ENCODE data around the gene MYMK.

The MYMK gene

GRCh38 chr9:133496861-133497842 lies 27.6 kb downstream of the MYMK start:
- Mint-ChIP-seq H3K4me1 (no peaks in the 10 kb centered on the region), H3K27ac (no peak overlapping the region), H3K27me3 (peaks cover 12% of the 10 kb centered on the region), H3K36me3 (no peaks in the 10 kb centered on the region), H3K4me3 (no peak overlapping the region), H3K9me3 (peaks cover 18% of the 10 kb centered on the region)
- CTCF ChIA-PET: no interaction called here
- no peak for DNase-seq

GRCh38 chr9:133495327-133496293 lies 29.1 kb downstream of the MYMK start:
- H3K27me3 Mint-ChIP-seq: peaks cover 14% of the 10 kb centered on the region
- CTCF ChIA-PET: interaction anchor here (0.9 to 1.9 kb wide), 2 partner anchors 9 kb away, joined by 3 to 6 read pairs; no protein-coding TSS in a partner anchor
- no peak overlapping the region for H3K4me3 Mint-ChIP-seq
- H3K36me3 Mint-ChIP-seq: no peaks in the 10 kb centered on the region
- peaks cover 7% of the 10 kb centered on the region for H3K9me3 Mint-ChIP-seq
- H3K4me1 Mint-ChIP-seq: no peaks in the 10 kb centered on the region
- no peak for DNase-seq
- H3K27ac Mint-ChIP-seq: no peak overlapping the region

- H3K4me3 Mint-ChIP-seq: no peak overlapping the region
- peaks cover 20% of the 10 kb centered on the region for H3K27me3 Mint-ChIP-seq
- no peaks in the 10 kb centered on the region for H3K36me3 Mint-ChIP-seq
- peaks cover 7% of the 10 kb centered on the region for H3K9me3 Mint-ChIP-seq
- CTCF ChIA-PET: interaction anchor here (1.9 kb wide), 1 partner anchor 8 kb away, joined by 6 read pairs; no protein-coding TSS in a partner anchor
- H3K4me1 Mint-ChIP-seq: no peaks in the 10 kb centered on the region
- H3K27ac Mint-ChIP-seq: no peak overlapping the region
- DNase-seq: no peak
Observed at GRCh38 chr9:133494636-133495326, 30.0 kb downstream of the MYMK start.

- no peak overlapping the region for H3K4me3 Mint-ChIP-seq
- peaks cover 7% of the 10 kb centered on the region for H3K9me3 Mint-ChIP-seq
- no peaks in the 10 kb centered on the region for H3K36me3 Mint-ChIP-seq
- CTCF ChIA-PET: interaction anchor here (1.9 kb wide), 1 partner anchor 7 kb away, joined by 6 read pairs; no protein-coding TSS in a partner anchor
- peaks cover 20% of the 10 kb centered on the region for H3K27me3 Mint-ChIP-seq
- no peaks in the 10 kb centered on the region for H3K4me1 Mint-ChIP-seq
- DNase-seq: no peak
- no peak overlapping the region for H3K27ac Mint-ChIP-seq
Observed at GRCh38 chr9:133493845-133494540, 30.8 kb downstream of the MYMK start.

- H3K4me1 Mint-ChIP-seq: no peaks in the 10 kb centered on the region
- H3K27me3 Mint-ChIP-seq: peaks cover 20% of the 10 kb centered on the region
- no peak overlapping the region for H3K27ac Mint-ChIP-seq
- no peaks in the 10 kb centered on the region for H3K36me3 Mint-ChIP-seq
- peaks cover 4% of the 10 kb centered on the region for H3K9me3 Mint-ChIP-seq
- no peak overlapping the region for H3K4me3 Mint-ChIP-seq
- DNase-seq: no peak
- CTCF ChIA-PET: no interaction called here
Observed at GRCh38 chr9:133493428-133493827, 31.3 kb downstream of the MYMK start.

GRCh38 chr9:133492061-133493021 lies 32.4 kb downstream of the MYMK start:
- DNase-seq: no peak
- no peaks in the 10 kb centered on the region for H3K9me3 Mint-ChIP-seq
- H3K36me3 Mint-ChIP-seq: no peaks in the 10 kb centered on the region
- H3K27ac Mint-ChIP-seq: no peak overlapping the region
- H3K4me3 Mint-ChIP-seq: no peak overlapping the region
- H3K27me3 Mint-ChIP-seq: peaks cover 17% of the 10 kb centered on the region
- CTCF ChIA-PET: interaction anchor here (1.3 kb wide), 1 partner anchor 306 kb away, joined by 4 read pairs; no protein-coding TSS in a partner anchor
- peaks cover 3% of the 10 kb centered on the region for H3K4me1 Mint-ChIP-seq

- Mint-ChIP-seq H3K4me1 (peaks cover 3% of the 10 kb centered on the region), H3K27ac (no peak overlapping the region), H3K27me3 (peaks cover 17% of the 10 kb centered on the region), H3K9me3 (no peaks in the 10 kb centered on the region), H3K4me3 (no peak overlapping the region), H3K36me3 (no peaks in the 10 kb centered on the region)
- CTCF ChIA-PET: interaction anchor here (1.3 kb wide), 1 partner anchor 305 kb away, joined by 4 read pairs; no protein-coding TSS in a partner anchor
- no peak for DNase-seq
Observed at GRCh38 chr9:133491656-133491925, 33.2 kb downstream of the MYMK start.

- no peak overlapping the region for H3K27ac Mint-ChIP-seq
- H3K27me3 Mint-ChIP-seq: peaks cover 17% of the 10 kb centered on the region
- peaks cover 9% of the 10 kb centered on the region for H3K4me1 Mint-ChIP-seq
- H3K9me3 Mint-ChIP-seq: no peaks in the 10 kb centered on the region
- no peak overlapping the region for H3K4me3 Mint-ChIP-seq
- no peak for DNase-seq
- CTCF ChIA-PET: interaction anchor here (0.6 to 1.3 kb wide), 2 partner anchors 305 kb away, joined by 4 read pairs; no protein-coding TSS in a partner anchor
- no peaks in the 10 kb centered on the region for H3K36me3 Mint-ChIP-seq
Observed at GRCh38 chr9:133490865-133491655, 33.7 kb downstream of the MYMK start.

- DNase-seq: no peak
- Mint-ChIP-seq H3K9me3 (no peaks in the 10 kb centered on the region), H3K27ac (no peak overlapping the region), H3K27me3 (peaks cover 17% of the 10 kb centered on the region), H3K36me3 (no peaks in the 10 kb centered on the region), H3K4me3 (no peak overlapping the region), H3K4me1 (peaks cover 10% of the 10 kb centered on the region)
- CTCF ChIA-PET: interaction anchor here (1.1 kb wide), 1 partner anchor 9 kb away, joined by 3 read pairs; no protein-coding TSS in a partner anchor
Observed at GRCh38 chr9:133490201-133490681, 34.5 kb downstream of the MYMK start.

GRCh38 chr9:133489253-133490190 lies 35.2 kb downstream of the MYMK start:
- Mint-ChIP-seq H3K27me3 (peaks cover 19% of the 10 kb centered on the region), H3K27ac (no peak overlapping the region), H3K9me3 (no peaks in the 10 kb centered on the region), H3K36me3 (no peaks in the 10 kb centered on the region), H3K4me1 (peaks cover 10% of the 10 kb centered on the region), H3K4me3 (no peak overlapping the region)
- no peak for DNase-seq
- CTCF ChIA-PET: interaction anchor here (1.1 kb wide), 1 partner anchor 9 kb away, joined by 3 read pairs; no protein-coding TSS in a partner anchor
